Esophagus muscularis mucosa (tissue), 4 donors: ENCODE results near the gene TNNT2. TPM values are rescaled to one million over a fixed set of nuclear protein-coding genes. Genes with fewer than 3 reads are reported as not detected.

Experiments
- DNase-seq: peaks from one replicate; pipeline ENCODE4 v3.0.0-alpha.2; 2017; ENCODE audit errors: extremely low spot score
- H3K27ac ChIP-seq, 4 donors: fragments of 200-600 bp; sonication (generic); replicated peaks in 1 of 4; 1 replicate in 3 of 4; 2 replicates in 1 of 4; pipeline ENCODE4 v1.5.1; 2016 to 2019; ENCODE audit warnings: mild to moderate bottlenecking in 1 of 4
- H3K27me3 ChIP-seq, 4 donors: fragments of 200-600 bp; sonication (generic); one replicate each; pipeline versions ENCODE4 v1.5.1 to v1.6.0; 2016 to 2019
- H3K36me3 ChIP-seq, 4 donors: fragments of 200-600 bp; sonication (generic); one replicate each; pipeline ENCODE4 v1.5.1; 2016 to 2019
- H3K4me1 ChIP-seq, 4 donors: fragments of 200-600 bp; sonication (generic); one replicate each; pipeline ENCODE4 v1.5.1; 2016 to 2019
- H3K4me3 ChIP-seq, 4 donors: fragments of 200-600 bp; sonication (generic); 1 replicate in 2 of 4; 2 replicates in 2 of 4; pipeline ENCODE4 v1.5.1; 2016 to 2019; ENCODE audit warnings: mild to moderate bottlenecking in 4 of 4, moderate library complexity in 1 of 4
- H3K9me3 ChIP-seq, 4 donors: fragments of 200-600 bp; sonication (generic); 1 replicate in 3 of 4; 2 replicates in 1 of 4; pipeline ENCODE4 v1.5.1; 2016 to 2019
- EP300 ChIP-seq: sonication (generic); formaldehyde crosslinking; IDR thresholded peaks from one replicate; pipeline ENCODE4 v1.6.1; 2017; ENCODE audit warnings: antibody characterized with exemption
- POLR2A ChIP-seq: fragments of 450-650 bp; IDR thresholded peaks from one replicate; pipeline ENCODE4 v1.6.1; 2017; ENCODE audit warnings: antibody characterized with exemption, moderate library complexity, mild to moderate bottlenecking, low read depth
- POLR2AphosphoS5 ChIP-seq, 2 donors: sonication (generic); formaldehyde crosslinking; IDR thresholded peaks; one replicate each; pipeline ENCODE4 v1.6.1; 2017; ENCODE audit warnings: antibody characterized with exemption in 2 of 2
- WGBS: methylation state at CpG from one replicate; pipeline ENCODE4 v1.1.5; 2018; 5-methylcytosine and 5-hydroxymethylcytosine counted together
- intact Hi-C: fragments of 100-400 bp; cut with DNase I; formaldehyde crosslinking; loops from one replicate; pipeline ENCODE4 v1.15.1; 2023
- total RNA-seq, 4 donors: library from RNA; depleted of rRNA; stranded (reverse); fragments of >200 nt; gene quantifications; one replicate each; pipeline versions ENCODE4 v1.1.0 to v1.2.1, GENCODE V29; 2016
- TF ChIP-seq, protein P1 (sequence below), 3 experiments: fragments of 200-600 bp in 2 of 3; fragments of 450-650 bp in 1 of 3; sonication (generic) in 2 of 3; IDR thresholded peaks; one replicate each; pipeline ENCODE4 v1.5.1; 2017 to 2019; ENCODE audit warnings: antibody characterized with exemption in 3 of 3, mild to moderate bottlenecking in 2 of 3, moderate library complexity in 1 of 3

TNNT2 gene
- total RNA-seq, 4 donors from 2014 or later = 0.83 to 2.0 TPM; not detected in 2

DNA sequence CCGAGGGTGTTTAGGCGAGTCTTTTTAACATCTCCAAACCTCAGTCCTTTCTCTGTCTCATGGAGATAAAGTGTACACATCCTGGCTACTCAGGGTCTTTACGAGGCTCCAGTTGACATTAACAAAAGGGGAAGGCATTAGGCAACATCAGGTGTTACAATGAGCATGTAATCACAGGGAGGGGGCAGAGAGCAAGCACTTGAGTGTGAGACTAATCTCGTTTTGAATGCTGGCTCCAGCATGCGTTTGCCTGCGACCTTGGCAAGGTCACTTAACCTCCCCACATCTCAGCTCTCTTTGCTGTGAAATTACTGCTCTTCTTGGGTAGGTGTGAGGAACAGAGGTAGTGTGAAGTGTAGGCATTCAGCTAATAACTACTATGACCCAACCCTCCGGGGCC, 3.1 kb downstream of the TNNT2 start:
- no peak for TF ChIP-seq POLR2A
- TF ChIP-seq, protein P1, sequence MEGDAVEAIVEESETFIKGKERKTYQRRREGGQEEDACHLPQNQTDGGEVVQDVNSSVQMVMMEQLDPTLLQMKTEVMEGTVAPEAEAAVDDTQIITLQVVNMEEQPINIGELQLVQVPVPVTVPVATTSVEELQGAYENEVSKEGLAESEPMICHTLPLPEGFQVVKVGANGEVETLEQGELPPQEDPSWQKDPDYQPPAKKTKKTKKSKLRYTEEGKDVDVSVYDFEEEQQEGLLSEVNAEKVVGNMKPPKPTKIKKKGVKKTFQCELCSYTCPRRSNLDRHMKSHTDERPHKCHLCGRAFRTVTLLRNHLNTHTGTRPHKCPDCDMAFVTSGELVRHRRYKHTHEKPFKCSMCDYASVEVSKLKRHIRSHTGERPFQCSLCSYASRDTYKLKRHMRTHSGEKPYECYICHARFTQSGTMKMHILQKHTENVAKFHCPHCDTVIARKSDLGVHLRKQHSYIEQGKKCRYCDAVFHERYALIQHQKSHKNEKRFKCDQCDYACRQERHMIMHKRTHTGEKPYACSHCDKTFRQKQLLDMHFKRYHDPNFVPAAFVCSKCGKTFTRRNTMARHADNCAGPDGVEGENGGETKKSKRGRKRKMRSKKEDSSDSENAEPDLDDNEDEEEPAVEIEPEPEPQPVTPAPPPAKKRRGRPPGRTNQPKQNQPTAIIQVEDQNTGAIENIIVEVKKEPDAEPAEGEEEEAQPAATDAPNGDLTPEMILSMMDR (IDR thresholded peaks at IDR 0.05) = no peak
- no peak for TF ChIP-seq EP300
- TF ChIP-seq POLR2AphosphoS5 (IDR thresholded peaks at IDR 0.05) = no peak
- Histone ChIP-seq H3K9me3 (no peaks in the 10 kb centered on the region), H3K4me1 (peaks cover 0 to 10% (median 0%) of the 10 kb centered on the region in 4 donors), H3K36me3 (peaks cover 0 to 69% (median 0%) of the 10 kb centered on the region in 4 donors), H3K4me3 (no peak overlapping the region), H3K27ac (no peak overlapping the region), H3K27me3 (peaks cover 0 to 43% (median 0%) of the 10 kb centered on the region in 4 donors)
- intact Hi-C loops = no loop called here
- DNase-seq = no peak
- WGBS = 43% methylated on average over 7 of the region's 7 CpGs

DNA sequence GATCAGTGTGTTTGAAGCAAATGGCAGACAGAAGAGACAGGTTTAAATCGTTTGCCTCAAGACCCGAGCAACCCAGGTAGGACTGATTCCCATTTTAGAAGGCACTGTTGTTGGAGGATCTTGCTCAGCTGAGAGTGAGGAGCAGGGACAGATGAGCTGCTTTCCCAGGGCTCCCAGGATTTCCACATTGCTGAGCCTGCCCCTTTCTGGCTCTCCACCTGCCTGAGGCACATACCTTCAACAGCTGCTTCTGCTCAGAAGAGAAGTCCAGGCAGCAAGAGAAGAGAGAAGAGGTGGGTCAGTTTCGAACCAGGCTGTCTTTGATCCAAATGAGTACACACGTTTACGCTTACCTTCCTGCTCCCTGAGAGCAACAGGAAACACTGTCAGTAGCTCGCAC, 5.7 kb downstream of the TNNT2 start:
- Histone ChIP-seq H3K4me3 (no peak overlapping the region), H3K4me1 (peaks cover 0 to 12% (median 0%) of the 10 kb centered on the region in 4 donors), H3K9me3 (no peaks in the 10 kb centered on the region), H3K27ac (no peak overlapping the region), H3K27me3 (peaks cover 0 to 50% (median 0%) of the 10 kb centered on the region in 4 donors), H3K36me3 (peaks cover 0 to 92% (median 0%) of the 10 kb centered on the region in 4 donors)
- no peak for DNase-seq
- intact Hi-C loops = no loop called here
- TF ChIP-seq EP300 (no peak), POLR2A (no peak), POLR2AphosphoS5 (IDR thresholded peaks at IDR 0.05) (no peak)
- TF ChIP-seq, protein P1 (IDR thresholded peaks at IDR 0.05) = no peak
- WGBS = 65% methylated on average over 5 of the region's 6 CpGs

DNA sequence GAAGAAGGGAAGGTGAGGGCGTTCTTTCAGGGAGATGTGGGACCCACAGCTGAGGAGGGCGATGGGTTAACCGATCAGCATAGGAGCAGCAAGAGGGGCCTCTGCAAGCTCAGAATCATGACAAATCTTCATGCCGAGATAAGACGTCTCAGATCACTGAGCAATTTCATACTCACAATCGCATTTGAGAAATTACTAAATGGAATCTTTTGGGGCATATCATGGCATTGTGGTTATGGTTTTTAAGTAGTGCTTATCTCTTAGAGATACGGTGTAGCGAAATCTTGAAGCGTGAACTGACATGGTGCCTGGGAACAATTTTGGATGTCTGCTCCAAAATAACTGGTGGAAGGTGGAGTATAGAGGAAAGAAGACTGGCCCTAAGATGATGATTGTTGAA, 6.2 kb downstream of the TNNT2 start:
- no peaks in the 10 kb centered on the region for H3K9me3 ChIP-seq
- no peak overlapping the region for H3K27ac ChIP-seq
- WGBS = 84% methylated on average over 9 of the region's 9 CpGs
- intact Hi-C loops = no loop called here
- peaks cover 0 to 50% (median 0%) of the 10 kb centered on the region in 4 donors for H3K27me3 ChIP-seq
- H3K4me1 ChIP-seq = peaks cover 0 to 12% (median 0%) of the 10 kb centered on the region in 4 donors
- peaks cover 0 to 92% (median 0%) of the 10 kb centered on the region in 4 donors for H3K36me3 ChIP-seq
- TF ChIP-seq POLR2AphosphoS5 (IDR thresholded peaks at IDR 0.05) (no peak), POLR2A (no peak), EP300 (no peak)
- TF ChIP-seq, protein P1 (IDR thresholded peaks at IDR 0.05) = no peak
- H3K4me3 ChIP-seq = no peak overlapping the region
- DNase-seq = no peak

DNA sequence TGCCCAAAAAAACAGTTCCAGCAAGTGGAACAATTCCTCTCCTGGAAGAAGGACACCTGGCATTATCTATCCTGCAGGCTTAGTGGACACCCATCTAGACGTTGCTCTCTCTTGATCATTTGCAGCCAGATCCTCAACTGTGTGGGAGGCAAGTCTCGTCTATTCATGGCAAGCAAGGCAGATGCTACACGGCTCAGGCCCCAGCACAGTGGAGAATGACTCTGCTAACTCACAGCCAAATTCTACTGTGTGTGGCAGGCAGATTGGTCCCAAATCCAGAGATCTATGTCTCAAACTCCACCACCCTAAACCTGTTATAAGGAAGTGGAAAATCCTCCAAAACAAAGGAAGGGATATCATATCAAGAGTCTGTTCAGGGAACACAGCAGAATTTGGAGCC, 7.0 kb downstream of the TNNT2 start:
- intact Hi-C loops = no loop called here
- no peak for DNase-seq
- no peak overlapping the region for H3K27ac ChIP-seq
- 60% methylated on average over 3 of the region's 3 CpGs for WGBS
- peaks cover 0 to 12% (median 0%) of the 10 kb centered on the region in 4 donors for H3K4me1 ChIP-seq
- no peaks in the 10 kb centered on the region for H3K9me3 ChIP-seq
- peaks cover 0 to 92% (median 0%) of the 10 kb centered on the region in 4 donors for H3K36me3 ChIP-seq
- no peak overlapping the region for H3K4me3 ChIP-seq
- no peak for TF ChIP-seq POLR2A
- TF ChIP-seq, protein P1 (IDR thresholded peaks at IDR 0.05) = no peak
- no peak for TF ChIP-seq POLR2AphosphoS5 (IDR thresholded peaks at IDR 0.05)
- TF ChIP-seq EP300 = no peak
- peaks cover 0 to 45% (median 0%) of the 10 kb centered on the region in 4 donors for H3K27me3 ChIP-seq

DNA sequence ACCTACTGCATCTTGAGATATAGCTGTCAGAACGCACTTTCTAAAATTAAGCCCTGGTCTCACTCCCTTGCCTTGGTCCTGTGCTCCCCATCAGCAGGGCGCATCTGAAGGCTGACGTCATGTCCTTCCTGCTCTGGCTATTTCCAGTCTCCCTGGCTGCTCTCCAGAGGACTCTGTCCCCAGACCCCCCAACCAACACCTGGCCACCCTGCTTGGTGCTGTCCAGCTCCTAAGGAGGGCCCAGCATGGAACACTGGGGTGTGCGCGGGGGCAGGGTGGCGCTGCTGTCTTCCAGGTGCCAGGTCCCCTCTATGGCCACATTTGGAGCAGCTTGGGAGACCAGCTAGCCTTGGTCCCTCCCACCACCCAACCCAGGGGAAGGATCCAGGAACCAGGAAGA, 8.3 kb downstream of the TNNT2 start:
- 96% methylated on average over 6 of the region's 6 CpGs for WGBS
- Histone ChIP-seq H3K36me3 (peaks cover 0 to 98% (median 0%) of the 10 kb centered on the region in 4 donors), H3K4me1 (peaks cover 0 to 12% (median 0%) of the 10 kb centered on the region in 4 donors), H3K9me3 (no peaks in the 10 kb centered on the region), H3K27ac (no peak overlapping the region), H3K27me3 (peaks cover 0 to 36% (median 0%) of the 10 kb centered on the region in 4 donors), H3K4me3 (no peak overlapping the region)
- TF ChIP-seq, protein P1 (IDR thresholded peaks at IDR 0.05) = no peak
- TF ChIP-seq POLR2AphosphoS5 (IDR thresholded peaks at IDR 0.05) (no peak), POLR2A (no peak)
- intact Hi-C loops = no loop called here
- no peak for DNase-seq
